ENCODE data around the gene PICK1.

DNA sequence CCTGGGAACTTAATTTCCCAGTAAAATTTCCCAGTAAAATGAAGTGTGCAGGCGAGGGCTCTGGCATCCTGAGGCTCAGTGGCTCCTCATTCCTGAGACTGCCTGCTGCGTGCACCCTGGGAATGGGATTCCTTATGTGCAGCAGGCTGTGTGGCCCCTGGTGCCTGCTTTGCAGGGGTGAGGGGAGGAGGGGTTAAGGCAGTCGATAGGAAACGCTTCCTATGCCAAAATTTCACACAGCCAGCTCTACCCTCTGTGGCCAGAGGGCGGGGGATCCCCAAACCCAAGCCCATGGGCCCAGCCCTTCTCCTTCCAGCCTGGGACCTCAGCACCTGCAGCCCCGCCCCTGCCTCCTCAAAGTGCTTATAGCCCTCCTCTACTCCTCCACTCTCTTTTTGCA, 65.4 kb downstream of the PICK1 start:
- TF ChIP-seq CTCF (IDR thresholded peaks at IDR 0.05) (no peak), POLR2AphosphoS5 (IDR thresholded peaks at IDR 0.05; ENCODE audit: insufficient read depth in 1 of 2, low read depth in 1 of 2) (no peak), POLR2A (IDR thresholded peaks at IDR 0.05) (no peak)

Data from vagina (tissue), 2 donors.